Activated B cell treated with CpG ODN at 0.5 μM for 24 hours (primary cell): ENCODE data around the gene TAS2R46. TPM values are rescaled to one million over a fixed set of nuclear protein-coding genes. Genes with fewer than 3 reads are reported as not detected.

Experiments
- ATAC-seq: fragments of 200-7000 bp; cut with Tn5 transposase; one replicate; pipeline ENCODE4 v1.10.0; 2021; ENCODE audit warnings: low read depth, mild to moderate bottlenecking, moderate library complexity
- CTCF ChIA-PET: fragments of 350-600 bp; sonication (Branson Sonifier 250); formaldehyde crosslinking; loops from one replicate; lab custom pipeline; 2021; ENCODE audit warnings: antibody characterized with exemption; lab: Charles Lee
- POLR2A ChIA-PET: fragments of 350-600 bp; sonication (Branson Sonifier 250); formaldehyde crosslinking; loops from one replicate; lab custom pipeline; 2021; ENCODE audit warnings: antibody characterized with exemption; lab: Charles Lee
- DNase-seq: peaks from one replicate; pipeline ENCODE4 v3.0.0; 2022
- H3K27ac Mint-ChIP-seq: one replicate; pipeline ENCODE4 v1.8.0; 2020; ENCODE audit warnings: mixed read lengths
- H3K27me3 Mint-ChIP-seq: one replicate; pipeline ENCODE4 v1.8.0; 2021; ENCODE audit warnings: mixed read lengths
- H3K36me3 Mint-ChIP-seq: one replicate; pipeline ENCODE4 v1.8.0; 2021; ENCODE audit warnings: low read depth, mixed read lengths
- H3K4me1 Mint-ChIP-seq: one replicate; pipeline ENCODE4 v1.8.0; 2021; ENCODE audit warnings: mixed read lengths
- H3K4me3 Mint-ChIP-seq: one replicate; pipeline ENCODE4 v1.8.0; 2020; ENCODE audit warnings: mild to moderate bottlenecking, mixed read lengths
- H3K9me3 Mint-ChIP-seq: one replicate; pipeline ENCODE4 v1.8.0; 2020; ENCODE audit warnings: mixed read lengths
- CTCF ChIP-seq: fragments of 200-600 bp; IDR thresholded peaks from one replicate; pipeline ENCODE4 v1.8.0; 2022; ENCODE audit warnings: antibody characterized with exemption, mild to moderate bottlenecking
- intact Hi-C: fragments of 100-400 bp; cut with micrococcal nuclease; formaldehyde crosslinking; loops from one replicate; pipeline ENCODE4 v1.15.1; 2024
- total RNA-seq: library from RNA; stranded (reverse); gene quantifications from 2 replicates; pipeline ENCODE4 v1.2.3, GENCODE V29; 2022

TAS2R46 gene
- total RNA-seq, 1 donor from 2014 or later: 0.60 TPM

DNA sequence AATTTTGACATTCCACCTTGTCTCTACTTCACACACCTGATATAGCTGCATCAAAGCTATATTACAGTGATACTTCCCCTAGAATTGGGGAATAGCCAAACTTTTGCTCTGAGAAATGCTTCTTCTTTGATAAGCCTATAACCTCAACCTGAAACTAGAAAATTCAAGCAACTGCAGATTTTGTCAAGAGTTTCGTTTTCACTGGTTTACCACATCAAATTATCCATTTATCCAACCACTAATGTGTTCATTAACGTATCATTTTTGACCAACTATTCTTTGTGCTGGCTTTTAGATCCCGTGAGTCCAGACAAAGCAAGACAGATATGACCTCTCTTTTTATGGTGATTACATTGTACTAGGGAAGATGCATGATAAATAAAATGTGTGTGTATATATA is 13.5 kb upstream of the TAS2R46 start:
- TF ChIP-seq CTCF: no peak
- Mint-ChIP-seq H3K27me3 (no peaks in the 10 kb centered on the region), H3K36me3 (peaks cover 14% of the 10 kb centered on the region), H3K27ac (no peak overlapping the region), H3K4me1 (peaks cover 18% of the 10 kb centered on the region), H3K9me3 (peaks cover 3% of the 10 kb centered on the region), H3K4me3 (no peak overlapping the region)
- ChIA-PET POLR2A (interaction anchor here (0.7 kb wide), 1 partner anchor 33 kb away, joined by 3 read pairs; no protein-coding TSS in a partner anchor), CTCF (no interaction called here)
- ATAC-seq: no peak
- intact Hi-C loops: no loop called here
- no peak for DNase-seq

- intact Hi-C loops: no loop called here
- peaks cover 29% of the 10 kb centered on the region for H3K4me1 Mint-ChIP-seq
- no peak overlapping the region for H3K4me3 Mint-ChIP-seq
- ATAC-seq: no peak
- TF ChIP-seq CTCF: no peak
- DNase-seq: no peak
- ChIA-PET POLR2A (no interaction called here), CTCF (no interaction called here)
- no peaks in the 10 kb centered on the region for H3K27me3 Mint-ChIP-seq
- H3K27ac Mint-ChIP-seq: no peak overlapping the region
- H3K9me3 Mint-ChIP-seq: no peaks in the 10 kb centered on the region
- H3K36me3 Mint-ChIP-seq: peaks cover 12% of the 10 kb centered on the region
Measured at GRCh38 chr12:11071414-11071813, 9.3 kb upstream of the TAS2R46 start.

- no peak for ATAC-seq
- no peaks in the 10 kb centered on the region for H3K9me3 Mint-ChIP-seq
- TF ChIP-seq CTCF: no peak
- peaks cover 12% of the 10 kb centered on the region for H3K36me3 Mint-ChIP-seq
- ChIA-PET CTCF (no interaction called here), POLR2A (no interaction called here)
- no peak for DNase-seq
- intact Hi-C loops: no loop called here
- H3K4me3 Mint-ChIP-seq: no peak overlapping the region
- peaks cover 29% of the 10 kb centered on the region for H3K4me1 Mint-ChIP-seq
- H3K27ac Mint-ChIP-seq: no peak overlapping the region
- H3K27me3 Mint-ChIP-seq: no peaks in the 10 kb centered on the region
Measured at GRCh38 chr12:11070999-11071398, 8.9 kb upstream of the TAS2R46 start.

DNA sequence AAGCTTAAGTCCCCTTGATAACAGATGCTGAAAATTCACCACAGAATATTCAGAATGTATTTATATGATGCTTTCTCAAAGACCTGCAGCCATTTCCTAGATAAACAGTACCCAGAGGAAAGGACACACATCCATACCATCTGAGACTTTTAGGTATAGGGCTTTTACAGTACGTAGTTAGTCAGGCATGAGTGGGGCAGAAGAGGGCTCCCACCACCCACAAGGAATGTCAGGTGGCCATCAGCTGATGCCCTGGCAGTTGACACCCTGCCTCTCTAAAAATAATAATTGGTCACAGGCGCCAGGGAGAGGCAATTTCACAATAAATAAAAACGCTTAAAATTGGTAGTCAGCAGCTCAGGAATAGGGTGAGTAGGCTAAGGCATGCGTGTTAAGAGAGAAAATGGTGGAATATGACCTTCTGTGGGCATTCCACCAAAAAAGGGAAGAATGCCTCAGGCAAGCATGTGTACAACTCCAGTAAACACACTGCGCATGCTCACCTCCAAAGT is 7.8 kb upstream of the TAS2R46 start:
- POLR2A ChIA-PET: no interaction called here
- intact Hi-C loops: no loop called here
- no peak for ATAC-seq

DNA sequence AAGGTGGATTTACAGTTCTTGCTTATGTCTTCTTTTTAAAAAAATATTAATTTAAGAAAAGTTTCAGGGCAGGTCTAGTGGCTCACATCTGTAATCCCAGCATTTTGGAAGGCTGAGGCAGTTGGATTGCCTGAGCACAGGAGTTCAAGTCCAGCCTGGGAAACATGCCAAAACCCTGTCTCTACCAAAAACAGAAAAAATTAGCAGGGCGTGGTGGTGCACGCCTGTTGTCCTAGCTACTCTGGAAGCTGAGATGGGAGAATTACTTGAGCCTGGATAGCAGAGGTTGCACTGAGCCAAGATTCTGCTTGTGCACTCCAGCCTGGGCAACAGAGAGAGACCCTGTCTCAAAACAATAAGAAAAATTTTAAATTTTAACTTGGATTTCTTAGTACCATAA is 5.4 kb upstream of the TAS2R46 start:
- no peak overlapping the region for H3K4me3 Mint-ChIP-seq
- no peak for ATAC-seq
- H3K27ac Mint-ChIP-seq: no peak overlapping the region

More for the DNA sequence above, 7.8 kb upstream of the TAS2R46 start:
- H3K9me3 Mint-ChIP-seq: peaks cover 3% of the 10 kb centered on the region
- CTCF ChIA-PET: no interaction called here
- H3K4me1 Mint-ChIP-seq: peaks cover 25% of the 10 kb centered on the region
- H3K36me3 Mint-ChIP-seq: peaks cover 15% of the 10 kb centered on the region
- no peaks in the 10 kb centered on the region for H3K27me3 Mint-ChIP-seq
- DNase-seq: no peak
- H3K27ac Mint-ChIP-seq: no peak overlapping the region
- no peak for TF ChIP-seq CTCF
- H3K4me3 Mint-ChIP-seq: no peak overlapping the region

More for the DNA sequence above, 5.4 kb upstream of the TAS2R46 start:
- Mint-ChIP-seq H3K4me1 (peaks cover 19% of the 10 kb centered on the region), H3K27me3 (no peaks in the 10 kb centered on the region), H3K36me3 (peaks cover 11% of the 10 kb centered on the region), H3K9me3 (peaks cover 3% of the 10 kb centered on the region)
- DNase-seq: no peak
- TF ChIP-seq CTCF: no peak
- ChIA-PET CTCF (no interaction called here), POLR2A (no interaction called here)
- intact Hi-C loops: no loop called here
